Measurements from ENCODE around the gene ERRFI1.
"Not testable (repeated sequence)": the region's sequence is repeated elsewhere in the genome, so short reads cannot be mapped to it uniquely, and the experiment has no call there.

ERRFI1 gene

DNA sequence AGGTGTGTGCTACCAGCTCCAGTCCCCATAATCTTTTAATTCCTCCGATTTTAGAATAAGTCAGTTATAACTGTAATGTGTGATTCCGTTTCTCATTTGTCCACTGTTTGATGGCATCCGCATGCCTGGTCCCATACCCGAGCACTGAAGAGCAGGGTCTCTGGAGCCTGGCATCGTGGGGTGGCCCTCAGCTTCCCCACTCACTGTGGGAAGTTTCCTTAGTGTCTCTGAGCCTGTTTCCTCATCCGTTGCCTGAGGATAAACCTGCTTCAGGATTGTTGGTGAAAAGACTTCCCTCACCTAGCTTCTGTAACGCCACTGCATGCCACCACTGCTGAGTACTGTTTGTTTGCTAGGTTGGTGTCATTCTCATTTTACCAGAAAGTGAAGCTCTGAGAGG lies 45.1 kb downstream of the ERRFI1 start:
- in situ Hi-C loops (cut with MboI; ENCODE audit: low sequenced_read_pairs) = no loop called here

DNA sequence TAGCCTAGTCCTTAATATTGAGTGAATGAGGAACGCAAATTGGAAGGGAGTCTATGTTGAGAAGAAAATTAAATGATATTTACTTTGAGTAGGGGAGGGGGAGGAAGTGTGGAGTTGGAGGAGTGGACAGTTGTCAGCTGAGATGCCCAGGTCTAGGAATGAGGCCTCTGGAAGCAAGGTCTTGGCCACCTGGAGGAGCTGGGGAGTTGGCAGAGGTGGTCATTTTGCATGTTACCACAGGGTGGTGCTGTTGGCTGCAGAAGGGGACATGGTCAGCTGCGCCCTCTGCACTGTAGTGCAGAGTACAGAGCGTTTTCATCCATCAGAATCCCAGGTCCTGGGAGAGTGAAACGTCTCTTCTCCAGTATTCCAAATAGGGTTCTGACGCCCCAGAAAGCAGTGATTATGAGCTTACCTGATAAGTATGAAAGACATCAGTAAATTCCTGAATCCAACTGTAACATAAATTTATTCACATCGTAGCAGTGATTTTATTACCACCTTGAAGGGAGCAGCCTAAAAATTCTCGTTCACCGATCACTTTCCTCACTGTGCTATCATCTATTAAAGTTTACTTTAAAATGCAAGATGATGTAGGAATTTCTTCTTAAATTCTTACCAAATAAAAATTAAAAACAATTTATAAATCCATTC lies 50.8 kb downstream of the ERRFI1 start:
- in situ Hi-C loops (cut with MboI; ENCODE audit: low sequenced_read_pairs) = no loop called here

DNA sequence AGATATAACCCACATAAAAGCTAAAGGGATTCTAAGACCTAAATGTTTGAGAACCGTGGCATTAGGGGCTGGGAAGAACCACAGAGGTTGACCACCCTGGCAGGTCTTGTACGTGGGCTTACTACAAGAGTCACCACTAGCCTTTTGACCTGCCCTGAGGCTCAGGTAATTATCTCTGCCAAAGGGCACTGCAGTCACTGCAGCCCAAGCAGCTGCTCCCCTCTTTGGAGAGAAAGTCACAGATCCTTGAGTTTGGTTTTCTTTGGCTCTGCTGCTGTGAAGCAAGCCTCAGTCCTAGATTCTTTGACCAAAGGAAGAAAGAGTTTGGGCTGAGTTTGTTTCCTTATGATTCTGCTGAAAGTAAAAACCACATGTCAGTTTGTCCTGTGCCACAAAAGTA lies 53.0 kb downstream of the ERRFI1 start:
- in situ Hi-C loops (cut with MboI; ENCODE audit: low sequenced_read_pairs) = no loop called here

DNA sequence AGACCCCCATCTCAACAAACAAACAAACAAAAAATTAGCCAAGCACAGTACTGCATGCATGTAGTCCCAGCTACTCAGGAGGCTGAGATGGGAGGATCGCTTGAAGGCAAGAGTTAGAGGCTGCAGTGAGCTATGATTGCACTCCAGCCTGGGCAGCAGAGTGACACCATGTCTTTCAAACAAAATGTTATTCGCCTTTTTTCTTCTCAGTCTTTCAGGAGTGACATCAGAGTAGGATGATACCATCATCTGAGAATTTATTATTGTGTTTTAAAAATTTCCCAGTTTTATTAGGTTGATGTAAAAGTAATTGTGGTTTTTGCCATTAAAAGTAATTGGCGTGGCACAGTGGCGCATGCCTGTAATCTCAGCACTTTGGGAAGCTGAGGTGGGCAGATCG lies 53.8 kb downstream of the ERRFI1 start:
- in situ Hi-C loops (cut with MboI; ENCODE audit: low sequenced_read_pairs) = no loop called here

DNA sequence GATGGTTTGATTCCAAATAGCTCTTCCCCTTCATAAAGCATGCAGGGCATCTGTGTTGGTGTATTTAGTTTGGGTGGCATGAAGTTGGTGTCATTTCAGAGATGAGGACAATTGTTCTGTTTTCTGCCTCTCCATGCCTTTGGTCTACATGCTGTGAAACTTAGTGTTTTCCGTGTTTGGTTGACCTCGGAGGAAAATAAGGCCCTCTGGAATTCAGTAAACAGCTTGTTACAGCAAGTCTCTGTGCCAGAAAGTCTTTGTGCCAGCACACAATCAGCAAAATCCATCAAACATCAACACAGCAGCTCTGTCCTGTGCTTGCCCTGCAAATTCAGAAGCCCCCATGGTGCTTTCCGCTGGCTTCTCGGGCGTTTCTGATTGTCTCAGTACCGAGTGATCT lies 55.1 kb downstream of the ERRFI1 start:
- in situ Hi-C loops (cut with MboI; ENCODE audit: low sequenced_read_pairs) = no loop called here

DNA sequence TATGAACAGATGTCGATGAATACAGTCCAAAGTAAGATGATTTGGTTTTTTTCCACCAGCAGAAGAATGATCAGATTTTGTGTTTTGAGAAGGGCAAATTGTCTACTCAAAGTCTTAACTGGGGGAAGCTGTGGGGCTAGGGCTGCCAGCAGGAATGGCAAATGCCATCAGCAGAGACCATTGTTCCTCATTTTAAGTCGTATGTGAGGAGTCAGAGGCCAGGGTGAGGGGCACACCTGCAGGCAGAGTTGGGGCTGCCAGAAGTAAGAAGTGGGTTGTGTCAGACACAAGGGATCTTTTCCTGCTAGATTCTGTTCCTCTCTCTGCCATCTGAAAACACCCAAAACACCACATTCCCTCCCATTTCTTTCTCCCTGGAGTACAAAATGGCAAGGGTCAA lies 55.9 kb downstream of the ERRFI1 start:
- in situ Hi-C loops (cut with MboI; ENCODE audit: low sequenced_read_pairs) = no loop called here

DNA sequence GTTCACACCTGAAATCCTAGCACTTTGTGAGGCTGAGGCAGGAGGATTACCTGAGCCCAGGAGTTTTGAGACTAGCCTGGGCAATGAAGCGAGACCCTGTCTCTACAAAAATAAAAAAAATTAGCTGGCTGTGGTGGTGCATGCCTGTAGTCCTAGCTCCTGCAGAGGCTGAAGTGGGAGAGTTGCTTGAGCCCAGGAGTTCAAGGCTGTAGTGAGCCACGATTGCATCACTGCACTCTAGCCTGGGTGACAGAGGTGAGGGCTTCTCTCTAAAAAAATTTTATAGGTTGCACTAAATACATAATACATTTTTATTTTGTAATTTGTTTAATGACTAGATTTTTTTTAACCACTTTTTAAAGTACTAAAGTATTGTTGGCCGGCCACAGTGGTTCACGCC lies 58.5 kb downstream of the ERRFI1 start:
- in situ Hi-C loops (cut with MboI; ENCODE audit: low sequenced_read_pairs) = no loop called here

DNA sequence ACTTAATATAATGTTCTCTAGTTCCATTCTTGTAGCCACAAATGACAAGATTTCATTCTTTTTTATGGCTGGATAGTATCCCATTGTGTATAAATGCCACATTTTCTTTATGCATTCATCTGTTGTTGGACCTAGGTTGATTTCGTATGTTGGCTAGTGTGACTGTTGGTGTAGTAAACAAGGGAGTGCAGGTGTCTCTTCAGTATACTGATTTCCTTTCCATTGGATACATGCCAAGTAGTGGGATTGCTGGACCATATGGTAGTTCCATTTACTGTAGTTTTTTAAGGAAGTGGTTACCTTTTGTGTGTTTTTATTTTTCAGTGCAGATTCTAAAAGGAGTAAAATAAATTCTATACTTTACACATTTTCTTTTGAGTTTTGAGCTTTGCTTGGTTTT lies 58.9 kb downstream of the ERRFI1 start:
- in situ Hi-C loops (cut with MboI; ENCODE audit: low sequenced_read_pairs) = no loop called here

DNA sequence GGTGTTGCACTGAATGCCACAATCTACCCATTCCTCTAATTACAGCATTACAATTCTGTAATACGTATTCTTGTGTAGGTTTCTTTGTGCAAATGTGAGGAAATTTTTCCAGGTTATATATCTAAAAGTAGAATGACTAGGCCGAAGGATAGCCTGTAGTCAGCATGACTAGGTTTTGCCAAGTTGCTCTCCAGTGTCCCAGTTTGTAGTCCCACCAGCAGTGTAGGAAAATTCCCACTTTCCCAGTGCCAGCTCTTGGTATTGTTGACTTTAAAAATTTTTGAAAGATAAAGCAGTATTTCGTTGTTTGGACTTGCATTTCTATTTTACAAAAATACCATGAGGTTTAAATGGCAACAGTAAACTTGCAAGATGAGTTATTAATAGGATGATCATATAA lies 61.6 kb downstream of the ERRFI1 start:
- in situ Hi-C loops (cut with MboI; ENCODE audit: low sequenced_read_pairs) = no loop called here

DNA sequence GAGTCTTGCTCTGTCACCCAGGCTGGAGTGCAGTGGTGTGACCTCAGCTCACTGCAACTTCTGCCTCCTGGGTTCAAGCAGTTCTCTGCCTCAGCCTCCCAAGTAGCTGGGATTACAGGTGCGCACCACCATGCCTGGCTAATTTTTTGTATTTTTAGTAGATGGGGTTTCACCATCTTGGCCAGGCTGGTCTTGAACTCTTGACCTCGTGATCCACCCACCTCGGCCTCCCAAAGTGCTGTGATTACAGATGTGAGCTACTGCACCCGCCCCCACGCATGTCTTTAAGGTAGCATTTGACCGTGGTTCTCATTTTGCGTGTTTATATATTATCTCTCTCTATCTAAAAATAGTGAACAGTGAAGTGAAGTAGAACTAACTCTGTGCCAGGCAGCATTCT lies 62.3 kb downstream of the ERRFI1 start:
- in situ Hi-C loops (cut with MboI; ENCODE audit: low sequenced_read_pairs) = not testable (repeated sequence)

DNA sequence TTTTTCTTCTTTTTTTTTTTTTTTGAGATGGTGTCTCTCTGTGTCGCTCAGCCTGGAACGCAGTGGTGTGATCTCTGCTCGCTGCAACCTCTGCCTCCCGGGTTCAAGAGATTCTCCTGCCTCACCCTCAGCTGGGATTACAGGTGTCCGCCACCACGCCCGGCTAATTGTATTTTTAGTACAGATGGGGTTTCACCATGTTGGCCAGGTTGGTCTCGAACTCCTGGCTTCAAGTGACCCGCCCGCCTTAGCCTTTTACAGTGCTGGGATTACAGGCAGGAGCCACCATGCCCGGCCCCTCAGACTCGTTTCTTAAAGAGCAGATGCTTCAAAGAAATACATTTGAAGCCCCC lies 62.8 kb downstream of the ERRFI1 start:
- in situ Hi-C loops (cut with MboI; ENCODE audit: low sequenced_read_pairs) = not testable (repeated sequence)

DNA sequence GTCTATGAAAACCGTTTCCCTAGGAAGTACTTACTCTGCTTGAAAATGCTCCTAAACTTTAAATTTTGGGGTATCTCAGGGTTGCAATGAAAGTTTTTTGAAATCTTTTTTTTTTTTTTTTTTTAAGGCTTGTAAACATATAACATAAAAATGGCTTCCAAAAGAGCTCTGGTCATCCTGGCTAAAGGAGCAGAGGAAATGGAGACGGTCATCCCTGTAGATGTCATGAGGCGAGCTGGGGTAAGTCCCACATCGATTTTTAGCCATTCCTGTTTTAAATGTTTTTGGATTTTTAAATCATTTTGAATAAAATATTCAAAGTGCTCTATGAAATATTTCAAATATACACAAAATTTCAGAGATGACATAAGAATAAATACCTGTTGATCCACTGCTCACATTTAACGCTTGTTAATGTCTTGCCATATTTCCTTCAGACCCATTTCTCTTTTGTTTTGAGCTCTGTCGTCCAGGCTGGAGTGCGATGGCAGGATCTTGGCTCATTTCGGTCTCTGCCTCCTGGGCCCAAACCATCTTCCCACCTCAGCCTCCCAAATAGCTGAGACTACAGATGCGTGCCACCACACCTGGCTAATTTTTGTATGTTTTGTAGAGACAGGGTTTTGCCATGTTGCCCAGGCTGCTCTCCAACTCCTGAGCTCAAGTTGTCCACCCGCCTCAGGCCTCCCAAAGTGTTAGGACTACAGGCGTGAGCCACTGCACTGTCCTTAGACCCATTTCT lies 63.3 kb downstream of the ERRFI1 start:
- in situ Hi-C loops (cut with MboI; ENCODE audit: low sequenced_read_pairs) = no loop called here

DNA sequence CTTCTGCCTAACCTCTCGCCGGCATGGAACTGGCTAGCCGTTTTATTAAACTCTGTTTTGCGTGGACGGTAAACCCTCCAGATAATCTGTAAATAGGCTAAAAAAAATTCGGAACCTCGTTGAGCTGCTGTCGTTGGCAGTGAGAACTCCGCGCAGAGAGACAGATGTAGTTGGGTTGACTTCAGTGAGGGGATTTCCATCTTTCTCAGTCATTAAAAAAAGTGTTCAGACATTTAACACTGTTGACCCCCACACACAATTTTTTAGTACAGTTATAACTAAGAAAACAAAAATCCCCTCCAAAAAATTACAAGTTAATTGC lies 64.1 kb downstream of the ERRFI1 start:
- in situ Hi-C loops (cut with MboI; ENCODE audit: low sequenced_read_pairs) = no loop called here
